Measurements from ENCODE around the gene MEPCE. TPM values are rescaled to one million over a fixed set of nuclear protein-coding genes. Genes with fewer than 3 reads are reported as not detected.

Gene MEPCE
- total RNA-seq, 1 donor from 2014 or later = 50.9 TPM

DNA sequence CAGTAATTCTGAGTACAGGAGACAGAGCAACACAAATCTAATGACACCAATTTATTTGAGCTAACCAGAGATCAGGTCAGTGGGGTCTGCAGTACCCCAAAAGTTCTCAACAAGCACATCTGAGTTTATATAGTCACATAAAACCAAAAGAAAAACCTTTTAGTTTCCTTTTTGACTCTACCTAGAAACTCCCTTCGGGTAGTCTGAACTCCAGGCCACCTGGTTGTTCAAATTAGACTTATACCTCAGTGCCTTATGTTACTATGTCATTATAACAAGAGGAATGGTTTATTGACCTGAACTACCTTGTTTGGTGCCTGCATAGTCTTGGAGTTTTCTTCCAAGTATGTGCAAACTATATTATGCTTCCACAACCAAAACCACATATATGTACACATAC is 15.7 kb upstream of the MEPCE start:
- H3K4me3 Mint-ChIP-seq (ENCODE audit: low read depth) = no peak overlapping the region
- H3K36me3 Mint-ChIP-seq (ENCODE audit: low read depth) = no peaks in the 10 kb centered on the region
- peaks cover 12% of the 10 kb centered on the region for H3K27me3 Mint-ChIP-seq (ENCODE audit: low read depth)
- no peaks in the 10 kb centered on the region for H3K9me3 Mint-ChIP-seq
- H3K4me1 Mint-ChIP-seq (ENCODE audit: low read depth) = peaks cover 6% of the 10 kb centered on the region
- intact Hi-C loops (cut with micrococcal nuclease) = no loop called here
- no peak overlapping the region for H3K27ac Mint-ChIP-seq
- no peak for DNase-seq (ENCODE audit: low spot score)

DNA sequence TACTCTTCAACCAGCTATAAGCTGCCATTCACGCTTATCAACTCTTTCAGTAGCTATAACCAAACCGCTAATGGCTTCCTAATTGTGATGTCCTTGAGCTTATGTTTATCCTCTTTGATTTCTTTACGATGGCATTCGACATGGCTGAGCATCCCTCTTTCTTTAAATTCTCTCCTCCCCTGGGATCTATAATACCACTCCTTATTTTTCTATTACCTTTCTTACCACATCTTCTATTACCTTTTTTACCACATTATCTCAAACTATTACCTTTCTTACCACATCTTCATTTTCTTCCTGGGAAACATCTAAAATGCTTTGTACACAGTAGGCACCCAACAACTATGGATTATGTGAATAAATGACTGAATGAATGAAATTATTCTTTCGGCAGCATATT is 14.2 kb upstream of the MEPCE start:
- intact Hi-C loops (cut with micrococcal nuclease) = no loop called here
- no peak for DNase-seq (ENCODE audit: low spot score)
- Mint-ChIP-seq H3K27me3 (ENCODE audit: low read depth) (peaks cover 12% of the 10 kb centered on the region), H3K4me3 (ENCODE audit: low read depth) (no peak overlapping the region), H3K9me3 (no peaks in the 10 kb centered on the region), H3K36me3 (ENCODE audit: low read depth) (no peaks in the 10 kb centered on the region), H3K4me1 (ENCODE audit: low read depth) (peaks cover 6% of the 10 kb centered on the region), H3K27ac (no peak overlapping the region)

DNA sequence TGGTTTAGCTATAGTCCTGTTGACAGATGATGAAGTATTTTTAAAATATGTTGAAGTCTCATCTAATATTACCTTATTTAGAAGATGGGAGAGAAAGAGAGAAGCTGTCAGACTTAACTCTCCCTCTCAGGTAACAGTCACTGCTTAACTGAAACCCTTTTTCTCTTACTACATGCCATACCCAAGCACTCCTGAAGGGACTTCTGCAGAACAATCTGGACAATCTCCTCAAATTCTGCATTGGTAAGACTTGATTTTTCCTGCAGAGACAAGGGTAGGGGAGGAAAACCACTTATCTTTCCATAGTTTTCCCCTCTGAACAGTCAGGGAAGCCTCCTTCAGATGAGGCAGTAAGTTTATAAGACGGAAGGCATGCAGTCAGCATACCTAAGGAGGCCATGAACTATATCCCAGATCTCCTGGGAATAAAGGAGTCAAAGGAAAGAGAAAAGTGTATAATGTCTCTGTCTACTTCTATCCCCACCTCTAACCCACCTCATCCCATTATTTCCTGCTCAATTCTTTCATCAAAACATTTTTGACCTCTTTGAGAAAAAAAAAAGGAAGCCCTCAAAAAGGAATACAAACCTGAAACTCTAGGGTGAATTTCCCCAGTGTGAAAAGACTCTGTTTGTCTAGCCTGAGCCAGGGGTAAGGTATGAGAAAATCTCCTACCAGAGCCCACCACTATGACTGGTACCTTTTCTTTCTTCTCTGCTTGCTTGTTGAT is 10.5 kb upstream of the MEPCE start:
- Mint-ChIP-seq H3K27me3 (ENCODE audit: low read depth) (peaks cover 4% of the 10 kb centered on the region), H3K4me3 (ENCODE audit: low read depth) (no peak overlapping the region), H3K4me1 (ENCODE audit: low read depth) (no peaks in the 10 kb centered on the region), H3K36me3 (ENCODE audit: low read depth) (no peaks in the 10 kb centered on the region), H3K9me3 (no peaks in the 10 kb centered on the region), H3K27ac (no peak overlapping the region)
- DNase-seq (ENCODE audit: low spot score) = no peak
- intact Hi-C loops (cut with micrococcal nuclease) = no loop called here

DNA sequence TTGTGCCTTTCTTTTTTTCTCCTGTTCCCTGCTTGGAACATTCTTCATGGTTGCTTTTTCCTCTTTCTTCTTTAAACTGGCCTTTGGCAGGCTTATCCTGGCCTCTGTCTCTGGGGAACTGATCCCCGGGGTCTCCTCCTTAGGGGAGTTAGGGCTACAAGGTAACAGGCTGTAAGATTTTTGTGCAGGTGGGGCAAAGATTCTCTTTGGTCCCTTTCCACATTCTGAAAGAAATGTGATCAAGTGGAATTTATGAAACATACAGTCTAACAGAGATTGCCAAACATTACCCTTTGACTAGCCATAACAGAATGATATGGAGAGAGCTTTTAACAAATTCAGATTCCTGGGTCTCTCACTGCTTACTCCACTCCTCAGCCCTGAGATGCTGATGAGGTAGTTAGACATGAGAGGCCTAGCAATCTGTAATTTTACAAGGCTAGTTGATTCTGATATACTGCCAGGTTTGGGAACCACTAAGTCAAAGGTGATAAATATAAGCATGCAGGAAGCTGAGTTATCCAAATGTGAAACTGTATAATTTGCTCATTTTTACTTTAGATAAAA is 9.9 kb upstream of the MEPCE start:
- Mint-ChIP-seq H3K36me3 (ENCODE audit: low read depth) (no peaks in the 10 kb centered on the region), H3K27ac (no peak overlapping the region)
- intact Hi-C loops (cut with micrococcal nuclease) = no loop called here

DNA sequence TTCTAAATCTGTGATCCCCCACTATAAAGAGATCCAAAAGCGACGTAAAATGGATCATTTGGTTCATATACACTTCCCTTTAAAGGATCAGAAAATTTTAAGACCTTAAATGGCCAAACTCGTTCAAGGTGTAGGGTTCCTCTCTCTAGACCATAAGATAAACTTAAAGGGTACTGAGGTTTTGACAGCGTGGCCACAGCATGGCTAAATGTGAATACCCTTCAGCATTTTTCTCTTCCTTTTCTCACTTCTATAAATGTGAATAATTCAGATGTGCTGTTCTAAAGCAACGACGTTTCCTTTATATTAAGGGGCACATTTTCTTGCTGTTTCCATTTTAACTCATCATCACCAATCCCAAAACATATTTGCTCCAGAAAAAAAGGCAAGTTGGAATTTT is 6.3 kb upstream of the MEPCE start:
- H3K27ac Mint-ChIP-seq = no peak overlapping the region
- peaks cover 2% of the 10 kb centered on the region for H3K4me1 Mint-ChIP-seq (ENCODE audit: low read depth)
- H3K27me3 Mint-ChIP-seq (ENCODE audit: low read depth) = peaks cover 2% of the 10 kb centered on the region
- no peak for DNase-seq (ENCODE audit: low spot score)
- H3K36me3 Mint-ChIP-seq (ENCODE audit: low read depth) = no peaks in the 10 kb centered on the region
- intact Hi-C loops (cut with micrococcal nuclease) = no loop called here
- H3K9me3 Mint-ChIP-seq = no peaks in the 10 kb centered on the region
- H3K4me3 Mint-ChIP-seq (ENCODE audit: low read depth) = no peak overlapping the region

More for the DNA sequence above, 9.9 kb upstream of the MEPCE start:
- H3K4me3 Mint-ChIP-seq (ENCODE audit: low read depth) = no peak overlapping the region
- no peaks in the 10 kb centered on the region for H3K9me3 Mint-ChIP-seq
- DNase-seq (ENCODE audit: low spot score) = no peak
- H3K27me3 Mint-ChIP-seq (ENCODE audit: low read depth) = peaks cover 4% of the 10 kb centered on the region
- H3K4me1 Mint-ChIP-seq (ENCODE audit: low read depth) = no peaks in the 10 kb centered on the region

DNA sequence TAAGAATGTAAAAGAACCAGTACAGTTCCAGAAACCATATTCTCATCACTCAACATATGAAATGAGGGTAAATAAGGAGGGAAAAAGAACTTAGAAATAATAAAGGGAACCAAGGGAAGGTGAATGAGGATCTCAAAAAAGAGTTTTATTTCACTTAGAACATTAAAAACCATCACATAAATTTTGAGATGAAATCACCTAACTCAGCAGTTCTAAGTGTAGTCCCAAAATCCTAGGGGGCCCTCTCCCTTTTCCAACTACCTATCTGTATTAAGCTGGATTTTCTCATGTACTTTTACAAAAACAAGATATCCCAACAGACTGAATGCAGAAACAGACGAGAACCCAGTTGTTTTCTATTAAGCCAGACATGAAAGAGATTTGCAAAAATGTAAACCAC is 4.3 kb upstream of the MEPCE start:
- peaks cover 3% of the 10 kb centered on the region for H3K4me1 Mint-ChIP-seq (ENCODE audit: low read depth)
- no peak for DNase-seq (ENCODE audit: low spot score)
- no peak overlapping the region for H3K27ac Mint-ChIP-seq
- no peaks in the 10 kb centered on the region for H3K9me3 Mint-ChIP-seq
- no peak overlapping the region for H3K4me3 Mint-ChIP-seq (ENCODE audit: low read depth)
- peaks cover 5% of the 10 kb centered on the region for H3K36me3 Mint-ChIP-seq (ENCODE audit: low read depth)
- intact Hi-C loops (cut with micrococcal nuclease) = no loop called here
- H3K27me3 Mint-ChIP-seq (ENCODE audit: low read depth) = peaks cover 2% of the 10 kb centered on the region

DNA sequence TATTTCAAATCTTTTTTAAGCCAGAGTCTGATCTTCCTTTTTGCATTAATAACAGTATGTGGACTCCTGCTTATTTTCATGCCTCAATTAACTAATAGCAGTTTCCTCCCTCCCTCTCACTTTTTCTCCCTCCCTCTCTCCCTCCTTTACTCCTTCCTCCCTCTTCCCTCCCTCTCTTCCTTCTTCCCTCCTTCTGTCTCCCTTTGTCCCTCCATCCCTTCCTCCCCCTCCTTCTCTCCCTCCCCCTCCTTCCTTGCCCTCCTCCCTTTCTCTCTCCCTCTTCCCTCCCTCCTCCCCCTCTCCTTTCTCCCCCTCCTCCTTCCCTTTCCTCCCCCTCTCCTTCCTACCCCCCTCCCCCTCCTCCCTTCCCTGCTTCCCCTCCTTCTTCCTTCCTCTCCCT is 3.1 kb upstream of the MEPCE start:
- peaks cover 10% of the 10 kb centered on the region for H3K36me3 Mint-ChIP-seq (ENCODE audit: low read depth)
- H3K27ac Mint-ChIP-seq = no peak overlapping the region
- DNase-seq (ENCODE audit: low spot score) = no peak
- no peak overlapping the region for H3K4me3 Mint-ChIP-seq (ENCODE audit: low read depth)
- peaks cover 2% of the 10 kb centered on the region for H3K27me3 Mint-ChIP-seq (ENCODE audit: low read depth)
- intact Hi-C loops (cut with micrococcal nuclease) = no loop called here
- peaks cover 8% of the 10 kb centered on the region for H3K4me1 Mint-ChIP-seq (ENCODE audit: low read depth)
- no peaks in the 10 kb centered on the region for H3K9me3 Mint-ChIP-seq

DNA sequence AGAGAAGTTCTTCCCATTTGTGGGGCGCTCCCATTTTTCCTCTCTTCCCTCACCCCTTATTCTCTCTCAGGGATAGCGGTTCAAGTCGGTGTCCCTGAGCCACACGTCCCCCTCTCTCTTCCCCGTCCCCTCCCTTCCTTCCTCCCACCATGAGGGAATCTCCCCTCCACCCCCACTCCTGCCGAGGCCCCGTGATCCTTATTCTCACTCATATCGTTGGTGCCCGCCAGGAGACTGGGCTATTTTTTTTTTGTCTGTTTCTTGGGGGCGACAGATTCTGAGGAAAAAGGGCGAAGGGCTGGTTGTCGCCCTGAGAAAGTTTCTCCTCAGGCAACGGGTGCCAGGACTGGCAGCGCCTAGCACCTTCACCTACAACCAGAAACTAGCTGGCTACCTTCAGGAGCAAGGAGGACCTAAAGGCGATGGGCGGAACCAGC is 1.9 kb upstream of the MEPCE start:
- DNase-seq (ENCODE audit: low spot score) = no peak
- peaks cover 21% of the 10 kb centered on the region for H3K4me1 Mint-ChIP-seq (ENCODE audit: low read depth)
- H3K9me3 Mint-ChIP-seq = no peaks in the 10 kb centered on the region
- H3K27me3 Mint-ChIP-seq (ENCODE audit: low read depth) = peaks cover 2% of the 10 kb centered on the region
- intact Hi-C loops (cut with micrococcal nuclease) = loop anchor here (2.0 kb wide), 2 partner anchors 31 to 327 kb away; partner anchors contain the start of genes AP4M1 and MCM7
- H3K36me3 Mint-ChIP-seq (ENCODE audit: low read depth) = peaks cover 23% of the 10 kb centered on the region
- peak overlapping the region; percentile 90 for H3K4me3 Mint-ChIP-seq (ENCODE audit: low read depth)
- H3K27ac Mint-ChIP-seq = peak overlapping the region; percentile 96

DNA sequence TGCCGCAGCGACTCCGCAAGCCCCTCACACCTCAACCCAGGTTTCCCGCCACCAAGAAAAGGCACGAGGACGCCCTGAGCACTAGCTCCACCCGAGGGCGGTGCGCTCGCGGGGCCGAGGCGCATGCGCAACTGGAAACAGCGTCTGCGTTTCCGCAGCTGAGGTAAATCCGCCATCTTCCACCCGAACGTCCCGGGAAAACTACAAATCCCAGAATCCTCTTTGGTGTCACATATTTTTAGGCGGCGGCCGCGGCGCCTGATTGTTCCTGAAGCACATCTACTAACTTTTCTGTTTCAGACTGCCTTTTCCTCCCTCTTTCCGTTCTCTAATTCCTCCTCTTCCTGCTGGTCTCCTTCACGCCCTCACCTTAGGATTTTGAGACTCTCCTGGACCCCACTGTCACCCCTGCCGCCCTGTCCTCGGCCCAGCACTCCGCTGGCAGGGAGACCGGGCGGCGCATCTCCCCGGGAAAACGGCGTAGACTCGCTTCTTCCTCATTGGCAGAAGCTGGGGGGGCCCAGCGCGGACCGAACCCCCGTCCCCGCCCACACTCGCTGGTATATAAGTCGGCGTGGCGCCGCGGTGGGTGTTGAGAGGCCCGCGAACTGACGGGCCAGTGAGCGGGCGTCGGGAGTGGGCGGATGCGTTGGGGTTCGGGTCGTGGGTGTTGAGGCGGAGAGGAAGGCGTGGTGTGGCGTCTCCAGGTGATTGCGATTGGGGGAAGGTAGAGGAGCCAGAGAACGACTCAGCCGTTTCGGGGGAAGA is 1.2 kb upstream of the MEPCE start, which contains the start of gene ZCWPW1:
Gene ZCWPW1 (minus strand): TSS at position 505 of the 768 bp plus-strand sequence. CDS start 8,054 bp downstream, outside the sequence.
- peak within 1 kb of the TSS; percentile 90 for H3K4me3 Mint-ChIP-seq (ENCODE audit: low read depth)
- H3K4me1 Mint-ChIP-seq (ENCODE audit: low read depth) = peaks cover 24% of the 10 kb centered on the region
- H3K27me3 Mint-ChIP-seq (ENCODE audit: low read depth) = peaks cover 2% of the 10 kb centered on the region
- DNase-seq (ENCODE audit: low spot score) = peak; percentile 95
- peak within 1 kb of the TSS; percentile 96 for H3K27ac Mint-ChIP-seq
- intact Hi-C loops (cut with micrococcal nuclease) = loop anchor here (2.0 kb wide), 2 partner anchors 32 to 328 kb away; partner anchors contain the start of genes AP4M1 and MCM7
- H3K36me3 Mint-ChIP-seq (ENCODE audit: low read depth) = peaks cover 29% of the 10 kb centered on the region
- no peaks in the 10 kb centered on the region for H3K9me3 Mint-ChIP-seq

DNA sequence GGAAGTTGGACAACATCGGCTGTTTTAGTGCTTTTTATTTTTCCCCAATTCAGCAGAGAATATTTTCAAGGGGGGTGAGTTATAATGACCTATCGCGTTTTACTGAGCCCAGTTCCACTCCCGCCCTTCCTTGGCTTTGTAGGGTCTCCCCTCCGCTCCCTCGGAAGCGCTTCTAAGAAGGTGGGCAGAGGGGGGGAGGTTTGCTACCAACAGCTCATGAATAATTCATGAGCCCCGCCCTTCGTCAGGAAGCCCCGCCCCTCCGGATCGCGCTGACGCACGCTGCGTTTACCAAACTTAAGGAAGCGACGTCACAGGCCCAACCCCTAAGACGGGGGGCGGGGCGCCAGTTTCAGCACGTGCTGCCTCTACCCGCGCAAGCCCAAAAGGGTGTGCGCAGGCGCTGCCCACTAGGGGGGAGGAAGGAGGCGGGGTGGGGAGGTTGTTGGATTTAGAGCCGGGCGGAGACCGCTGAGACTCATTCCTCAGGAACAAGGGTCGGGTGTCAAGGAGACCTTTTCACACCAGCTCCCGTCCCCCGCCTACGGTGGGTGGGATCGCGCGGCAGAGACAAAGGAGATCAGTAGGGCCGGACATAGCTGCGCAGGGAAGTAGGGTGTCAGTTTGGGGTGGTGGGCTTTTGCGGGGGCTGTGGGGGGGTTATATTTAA is 529 bp upstream of the MEPCE start:
- H3K27ac Mint-ChIP-seq = peak overlapping the region; percentile 96
- peak overlapping the region; percentile 90 for H3K4me3 Mint-ChIP-seq (ENCODE audit: low read depth)
- H3K9me3 Mint-ChIP-seq = no peaks in the 10 kb centered on the region
- H3K27me3 Mint-ChIP-seq (ENCODE audit: low read depth) = peaks cover 2% of the 10 kb centered on the region
- intact Hi-C loops (cut with micrococcal nuclease) = loop anchor here (1.0 to 2.0 kb wide), 6 partner anchors 32 to 328 kb away; partner anchors contain the start of genes AP4M1, GNB2, MCM7 and MOSPD3
- H3K36me3 Mint-ChIP-seq (ENCODE audit: low read depth) = peaks cover 36% of the 10 kb centered on the region
- peak; percentile 100 for DNase-seq (ENCODE audit: low spot score)
- H3K4me1 Mint-ChIP-seq (ENCODE audit: low read depth) = peaks cover 28% of the 10 kb centered on the region

DNA sequence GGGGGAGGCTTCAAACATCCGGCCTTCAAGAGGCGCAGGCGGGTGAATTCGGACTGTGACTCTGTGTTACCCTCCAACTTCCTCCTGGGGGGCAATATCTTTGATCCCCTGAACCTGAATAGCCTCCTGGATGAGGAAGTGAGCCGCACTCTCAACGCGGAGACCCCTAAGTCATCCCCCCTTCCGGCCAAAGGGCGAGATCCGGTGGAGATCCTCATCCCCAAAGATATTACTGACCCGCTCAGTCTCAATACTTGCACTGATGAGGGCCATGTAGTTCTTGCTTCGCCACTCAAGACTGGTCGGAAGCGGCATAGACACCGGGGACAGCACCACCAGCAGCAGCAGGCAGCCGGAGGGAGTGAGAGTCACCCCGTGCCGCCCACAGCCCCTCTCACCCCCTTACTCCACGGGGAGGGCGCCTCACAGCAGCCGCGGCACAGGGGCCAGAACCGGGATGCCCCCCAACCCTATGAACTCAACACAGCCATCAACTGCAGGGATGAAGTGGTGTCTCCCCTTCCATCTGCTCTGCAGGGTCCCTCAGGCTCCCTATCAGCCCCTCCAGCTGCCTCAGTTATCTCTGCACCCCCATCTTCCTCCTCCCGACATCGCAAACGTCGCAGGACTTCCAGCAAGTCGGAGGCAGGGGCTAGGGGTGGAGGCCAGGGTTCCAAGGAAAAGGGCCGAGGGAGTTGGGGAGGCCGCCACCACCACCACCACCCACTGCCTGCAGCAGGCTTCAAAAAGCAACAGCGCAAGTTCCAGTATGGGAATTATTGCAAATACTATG is 1.1 kb downstream of the MEPCE start:
- intact Hi-C loops (cut with micrococcal nuclease) = loop anchor here (1.0 kb wide), 1 partner anchor 108 kb away; no protein-coding TSS in a partner anchor
- H3K27me3 Mint-ChIP-seq (ENCODE audit: low read depth) = peaks cover 2% of the 10 kb centered on the region
- peak; percentile 29 for DNase-seq (ENCODE audit: low spot score)
- no peaks in the 10 kb centered on the region for H3K9me3 Mint-ChIP-seq
- peak overlapping the region; percentile 93 for H3K27ac Mint-ChIP-seq
- peaks cover 52% of the 10 kb centered on the region for H3K36me3 Mint-ChIP-seq (ENCODE audit: low read depth)
- peak overlapping the region; percentile 89 for H3K4me3 Mint-ChIP-seq (ENCODE audit: low read depth)
- H3K4me1 Mint-ChIP-seq (ENCODE audit: low read depth) = peaks cover 38% of the 10 kb centered on the region

All from activated T-helper 2 cell treated with anti-CD3 and anti-CD28 coated beads, Interferon-gamma antibody, Interleukin-2, Interleukin-4, amounts not matched to agents 10 μg/mL and 5 μg/mL and 100 μg/mL, durations not matched to agents 14 hours and 24 hours and 36 hours (primary cell).